ENCODE measurements around the gene RNF224. TPM values are rescaled to one million over a fixed set of nuclear protein-coding genes. Genes with fewer than 3 reads are reported as not detected.

Gene RNF224
- total RNA-seq, 1 experiment from 2014 or later, result not detected

DNA sequence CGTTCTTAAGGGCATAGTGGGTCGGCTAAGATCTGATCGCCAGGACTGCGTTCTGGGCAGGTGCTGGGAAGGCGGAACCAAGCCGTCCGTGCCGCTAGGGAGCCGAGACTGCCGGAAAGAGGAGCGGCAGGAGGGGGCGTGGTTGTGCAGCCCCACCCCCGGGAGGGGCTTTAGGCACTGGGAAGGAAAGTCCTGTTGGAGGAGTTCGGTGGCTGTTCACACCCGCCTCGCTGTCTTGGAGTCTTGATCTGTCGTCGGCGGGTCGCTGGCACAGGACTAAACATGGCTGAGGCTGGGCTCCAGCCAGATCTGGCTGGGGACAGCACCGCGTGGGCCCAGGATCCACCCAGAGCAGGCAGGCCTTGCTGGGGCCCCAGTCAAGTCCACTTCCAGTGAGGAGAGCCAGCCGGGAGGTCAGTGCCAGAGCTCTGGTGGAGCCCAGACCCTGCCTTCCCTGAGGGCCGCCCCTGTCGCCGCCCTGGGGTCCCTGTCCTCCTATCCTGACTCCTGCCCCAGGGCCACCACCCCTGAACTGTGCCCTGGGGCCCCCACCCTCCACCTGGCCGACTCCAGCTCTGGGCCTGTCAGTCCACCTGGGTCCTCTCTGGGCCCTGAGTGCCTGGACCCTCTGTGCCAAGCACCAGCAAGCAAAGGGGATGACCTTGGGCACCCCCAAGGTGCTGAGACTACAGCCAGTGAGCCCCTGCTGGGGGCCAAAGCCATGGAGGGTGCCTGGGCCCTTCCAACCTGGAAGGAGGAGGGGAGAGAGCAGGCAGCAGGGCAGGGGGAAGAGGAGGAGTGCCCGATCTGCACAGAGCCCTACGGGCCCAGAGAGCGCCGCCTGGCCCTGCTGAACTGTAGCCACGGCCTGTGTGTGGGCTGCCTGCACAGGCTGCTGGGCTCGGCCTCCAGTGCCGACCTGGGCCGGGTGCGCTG lies 9.8 kb upstream of the RNF224 start:
- TF ChIP-seq EZH2 (IDR thresholded peaks at IDR 0.05; ENCODE audit: borderline replicate concordance, low read depth, low read length, poor library complexity, severe bottlenecking), result no peak
- TF ChIP-seq, protein P1, sequence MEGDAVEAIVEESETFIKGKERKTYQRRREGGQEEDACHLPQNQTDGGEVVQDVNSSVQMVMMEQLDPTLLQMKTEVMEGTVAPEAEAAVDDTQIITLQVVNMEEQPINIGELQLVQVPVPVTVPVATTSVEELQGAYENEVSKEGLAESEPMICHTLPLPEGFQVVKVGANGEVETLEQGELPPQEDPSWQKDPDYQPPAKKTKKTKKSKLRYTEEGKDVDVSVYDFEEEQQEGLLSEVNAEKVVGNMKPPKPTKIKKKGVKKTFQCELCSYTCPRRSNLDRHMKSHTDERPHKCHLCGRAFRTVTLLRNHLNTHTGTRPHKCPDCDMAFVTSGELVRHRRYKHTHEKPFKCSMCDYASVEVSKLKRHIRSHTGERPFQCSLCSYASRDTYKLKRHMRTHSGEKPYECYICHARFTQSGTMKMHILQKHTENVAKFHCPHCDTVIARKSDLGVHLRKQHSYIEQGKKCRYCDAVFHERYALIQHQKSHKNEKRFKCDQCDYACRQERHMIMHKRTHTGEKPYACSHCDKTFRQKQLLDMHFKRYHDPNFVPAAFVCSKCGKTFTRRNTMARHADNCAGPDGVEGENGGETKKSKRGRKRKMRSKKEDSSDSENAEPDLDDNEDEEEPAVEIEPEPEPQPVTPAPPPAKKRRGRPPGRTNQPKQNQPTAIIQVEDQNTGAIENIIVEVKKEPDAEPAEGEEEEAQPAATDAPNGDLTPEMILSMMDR (conservative IDR thresholded peaks at IDR 0.05; ENCODE audit: low read depth, low read length), result no peak
- ChIA-PET POLR2A (ENCODE audit: low non-redundant PET) (no interaction called here), CTCF (interaction anchor here (0.6 kb wide), 1 partner anchor 55 kb away, joined by 8 read pairs; no protein-coding TSS in a partner anchor)
- H3K27me3 ChIP-seq (replicated peaks; ENCODE audit: insufficient read depth, low read depth, low read length, poor library complexity), result no peaks in the 10 kb centered on the region
- no TSS peak for BruUV-seq (replicated peaks)
- H3K36me3 ChIP-seq (ENCODE audit: insufficient read depth, low read length, poor library complexity, severe bottlenecking), result peaks cover 5% of the 10 kb centered on the region
- H3K9me3 ChIP-seq (ENCODE audit: low read depth, low read length, poor library complexity, severe bottlenecking), result no peaks in the 10 kb centered on the region
- peak; percentile 88 for DNase-seq (ENCODE audit: low spot score)
- H3K4me3 ChIP-seq (ENCODE audit: low read depth, low read length, poor library complexity, severe bottlenecking), result peak overlapping the region; percentile 30
- intact Hi-C loops (cut with micrococcal nuclease; ENCODE audit: unreplicated experiment), result no loop called here
- peak overlapping the region; percentile 13 for H3K27ac ChIP-seq (ENCODE audit: low read depth, low read length, poor library complexity, severe bottlenecking)
- H3K4me1 ChIP-seq (ENCODE audit: insufficient read depth, low read length, poor library complexity, severe bottlenecking), result peaks cover 3% of the 10 kb centered on the region

DNA sequence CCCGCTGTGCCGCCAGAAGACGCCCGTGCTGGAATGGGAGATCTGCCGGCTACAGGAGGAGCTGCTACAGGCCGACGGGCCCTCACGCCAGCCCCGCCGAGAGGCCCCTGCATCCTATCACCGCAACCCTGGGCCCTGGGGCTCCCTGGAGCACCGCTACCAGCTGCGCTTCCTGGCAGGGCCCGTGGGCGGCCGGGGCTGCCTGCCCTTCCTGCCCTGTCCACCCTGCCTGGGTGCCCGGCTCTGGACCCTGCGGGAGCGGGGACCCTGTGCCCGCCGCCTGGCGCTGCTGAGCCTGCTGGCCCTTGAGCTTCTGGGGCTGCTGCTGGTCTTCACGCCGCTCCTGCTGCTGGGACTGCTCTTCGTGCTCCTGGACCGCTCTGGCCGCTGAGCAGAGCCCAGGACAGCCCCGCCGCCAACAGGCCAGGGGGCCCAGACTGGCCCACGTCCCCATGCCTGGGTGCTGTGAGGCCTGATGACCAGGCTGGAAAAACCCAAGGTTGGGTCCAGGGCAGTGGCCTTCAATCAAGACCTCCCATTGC lies 9.0 kb upstream of the RNF224 start:
- no peaks in the 10 kb centered on the region for H3K27me3 ChIP-seq (replicated peaks; ENCODE audit: insufficient read depth, low read depth, low read length, poor library complexity)
- H3K9me3 ChIP-seq (ENCODE audit: low read depth, low read length, poor library complexity, severe bottlenecking), result no peaks in the 10 kb centered on the region
- ChIA-PET POLR2A (ENCODE audit: low non-redundant PET) (no interaction called here), CTCF (no interaction called here)
- TF ChIP-seq EZH2 (IDR thresholded peaks at IDR 0.05; ENCODE audit: borderline replicate concordance, low read depth, low read length, poor library complexity, severe bottlenecking), result no peak
- TF ChIP-seq, protein P1 (conservative IDR thresholded peaks at IDR 0.05; ENCODE audit: low read depth, low read length), result no peak
- no peak for DNase-seq (ENCODE audit: low spot score)
- H3K27ac ChIP-seq (ENCODE audit: low read depth, low read length, poor library complexity, severe bottlenecking), result peak overlapping the region; percentile 13
- no peak overlapping the region for H3K4me3 ChIP-seq (ENCODE audit: low read depth, low read length, poor library complexity, severe bottlenecking)
- H3K4me1 ChIP-seq (ENCODE audit: insufficient read depth, low read length, poor library complexity, severe bottlenecking), result peaks cover 9% of the 10 kb centered on the region
- no TSS peak for BruUV-seq (replicated peaks)
- H3K36me3 ChIP-seq (ENCODE audit: insufficient read depth, low read length, poor library complexity, severe bottlenecking), result peaks cover 5% of the 10 kb centered on the region
- intact Hi-C loops (cut with micrococcal nuclease; ENCODE audit: unreplicated experiment), result no loop called here

DNA sequence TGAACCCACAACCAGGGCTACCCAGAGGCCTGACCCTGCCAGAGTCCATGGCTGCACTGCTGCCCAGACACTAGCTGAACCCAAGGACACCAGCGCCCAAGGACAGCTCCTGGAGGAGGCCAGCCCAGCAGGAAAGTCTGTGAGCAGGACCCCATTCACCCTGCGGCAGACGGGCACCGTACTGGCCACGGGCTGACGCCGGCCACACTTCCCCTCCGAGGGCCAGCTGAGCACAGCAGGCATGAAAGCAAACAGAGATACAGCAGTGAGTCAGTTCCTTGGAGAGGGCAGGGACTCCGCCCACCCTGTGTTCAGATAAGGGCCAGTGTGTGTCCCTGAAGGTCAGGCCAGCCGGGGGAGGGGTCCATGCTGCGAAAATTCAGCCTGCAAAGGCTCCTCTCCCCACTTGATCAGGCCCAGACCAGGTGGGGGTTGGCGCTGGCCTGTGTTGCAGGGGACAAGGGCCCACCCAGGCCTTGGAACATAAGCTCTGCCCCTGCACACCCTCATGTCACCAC lies 8.5 kb upstream of the RNF224 start:
- H3K9me3 ChIP-seq (ENCODE audit: low read depth, low read length, poor library complexity, severe bottlenecking), result no peaks in the 10 kb centered on the region
- H3K27ac ChIP-seq (ENCODE audit: low read depth, low read length, poor library complexity, severe bottlenecking), result no peak overlapping the region
- ChIA-PET CTCF (no interaction called here), POLR2A (ENCODE audit: low non-redundant PET) (no interaction called here)
- H3K27me3 ChIP-seq (replicated peaks; ENCODE audit: insufficient read depth, low read depth, low read length, poor library complexity), result no peaks in the 10 kb centered on the region
- H3K36me3 ChIP-seq (ENCODE audit: insufficient read depth, low read length, poor library complexity, severe bottlenecking), result peaks cover 5% of the 10 kb centered on the region
- intact Hi-C loops (cut with micrococcal nuclease; ENCODE audit: unreplicated experiment), result no loop called here
- no peak overlapping the region for H3K4me3 ChIP-seq (ENCODE audit: low read depth, low read length, poor library complexity, severe bottlenecking)
- BruUV-seq (replicated peaks), result no TSS peak
- no peak for DNase-seq (ENCODE audit: low spot score)
- H3K4me1 ChIP-seq (ENCODE audit: insufficient read depth, low read length, poor library complexity, severe bottlenecking), result peaks cover 9% of the 10 kb centered on the region
- TF ChIP-seq EZH2 (IDR thresholded peaks at IDR 0.05; ENCODE audit: borderline replicate concordance, low read depth, low read length, poor library complexity, severe bottlenecking), result no peak
- TF ChIP-seq, protein P1 (conservative IDR thresholded peaks at IDR 0.05; ENCODE audit: low read depth, low read length), result no peak

Measured in A673 (cell line).